Right hindlimb (tissue), 1 donor: ENCODE measurements around the gene MRPL55.

Experiments
- DNase-seq: peaks from one replicate; pipeline ENCODE4 v3.0.0-alpha.2; 2018

Gene MRPL55

DNA sequence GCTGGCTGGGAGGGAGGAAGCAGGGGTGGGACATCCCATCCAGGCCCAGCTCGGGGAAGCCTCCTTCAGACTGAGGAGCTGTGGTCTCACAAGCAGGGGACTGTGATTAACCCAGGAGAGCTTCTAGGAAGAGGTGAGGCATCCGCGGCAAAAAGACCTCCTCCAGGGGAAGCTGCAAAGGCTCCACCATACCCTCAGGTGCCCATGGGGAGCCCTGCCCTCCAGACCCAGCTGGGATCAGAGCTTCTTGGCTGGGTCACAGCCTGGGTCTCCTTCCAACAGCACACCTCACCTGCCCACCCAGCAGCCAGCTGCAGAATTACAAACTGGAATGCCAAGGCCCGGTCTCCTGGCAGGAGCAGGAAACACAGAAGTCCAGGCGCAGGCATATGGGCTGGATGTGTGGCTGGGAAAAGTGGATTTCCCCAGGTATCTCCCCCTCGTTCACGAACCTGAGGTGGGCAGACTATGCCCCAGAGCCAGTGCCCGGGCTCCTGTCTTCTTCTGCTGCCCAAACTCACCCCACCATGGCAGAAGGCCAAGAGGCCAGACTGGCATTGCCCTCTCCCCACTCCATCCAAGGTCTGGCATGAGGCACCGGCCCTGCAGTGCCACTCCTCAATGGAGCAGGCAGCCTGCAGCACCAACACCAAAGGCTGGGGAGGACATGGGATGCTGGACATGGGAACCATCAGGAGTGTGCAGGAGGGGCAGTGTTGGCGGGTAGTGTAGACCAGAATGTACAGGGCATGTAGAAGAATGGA lies 42.0 kb downstream of the MRPL55 start:
- peak; percentile 5 for DNase-seq

DNA sequence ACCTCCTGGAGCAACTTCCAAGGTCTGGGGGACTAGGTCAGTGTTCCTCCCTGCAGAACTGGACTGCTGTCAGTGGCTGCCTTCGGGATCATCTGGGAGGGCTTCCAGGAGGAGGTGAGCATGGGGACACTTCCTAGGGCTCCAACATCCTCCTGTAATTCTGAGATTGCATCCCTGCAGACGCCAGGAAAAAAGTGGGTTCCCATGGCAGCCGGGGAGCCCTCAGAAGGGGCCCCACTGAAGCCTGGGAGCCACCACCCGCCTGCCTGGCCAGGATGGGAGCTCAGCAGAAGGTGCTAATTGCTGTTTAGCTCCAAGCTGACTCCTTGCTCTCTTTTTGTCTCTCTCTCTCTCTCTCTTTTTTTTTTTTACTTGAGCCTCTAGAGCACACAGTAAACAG lies 42.7 kb downstream of the MRPL55 start:
- no peak for DNase-seq

DNA sequence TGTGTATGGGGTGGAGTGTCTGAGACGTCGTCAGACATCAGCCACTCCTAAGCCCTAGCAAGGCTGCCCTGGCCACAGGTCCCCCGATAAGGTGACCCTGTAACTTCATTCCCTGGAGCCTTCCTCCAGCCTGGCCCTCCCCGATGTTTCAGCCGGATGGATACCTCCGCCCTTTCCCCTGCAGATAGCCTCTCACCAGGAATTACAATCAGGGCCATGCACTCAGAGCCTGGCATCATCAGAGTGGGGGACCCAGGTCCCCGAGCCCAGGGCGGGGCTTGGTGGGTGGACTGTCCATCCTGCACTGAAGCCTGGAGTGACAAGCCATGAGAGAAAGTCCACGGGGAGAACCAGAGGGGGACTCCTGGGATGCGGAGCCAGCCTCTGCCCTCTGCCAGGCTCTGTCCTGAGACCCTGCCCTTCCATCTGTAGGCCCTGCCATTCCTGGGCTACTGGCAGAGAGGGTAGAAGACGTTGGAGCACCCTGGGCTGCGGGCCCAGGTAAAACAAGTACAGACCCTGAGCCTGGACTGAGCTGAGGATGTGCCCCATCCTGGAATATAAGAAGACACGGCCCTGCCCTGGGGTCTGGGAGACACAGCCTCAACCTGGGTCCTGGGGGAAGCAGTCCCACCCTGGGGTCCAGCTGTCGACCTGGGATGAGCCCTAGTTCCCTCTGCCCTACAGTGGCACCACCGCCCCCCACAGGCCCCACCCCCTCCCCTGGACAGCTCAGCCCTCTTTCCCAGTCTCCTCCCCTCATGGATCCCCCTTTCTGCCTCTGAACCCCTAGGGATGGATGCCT lies 43.4 kb downstream of the MRPL55 start:
- no peak for DNase-seq

DNA sequence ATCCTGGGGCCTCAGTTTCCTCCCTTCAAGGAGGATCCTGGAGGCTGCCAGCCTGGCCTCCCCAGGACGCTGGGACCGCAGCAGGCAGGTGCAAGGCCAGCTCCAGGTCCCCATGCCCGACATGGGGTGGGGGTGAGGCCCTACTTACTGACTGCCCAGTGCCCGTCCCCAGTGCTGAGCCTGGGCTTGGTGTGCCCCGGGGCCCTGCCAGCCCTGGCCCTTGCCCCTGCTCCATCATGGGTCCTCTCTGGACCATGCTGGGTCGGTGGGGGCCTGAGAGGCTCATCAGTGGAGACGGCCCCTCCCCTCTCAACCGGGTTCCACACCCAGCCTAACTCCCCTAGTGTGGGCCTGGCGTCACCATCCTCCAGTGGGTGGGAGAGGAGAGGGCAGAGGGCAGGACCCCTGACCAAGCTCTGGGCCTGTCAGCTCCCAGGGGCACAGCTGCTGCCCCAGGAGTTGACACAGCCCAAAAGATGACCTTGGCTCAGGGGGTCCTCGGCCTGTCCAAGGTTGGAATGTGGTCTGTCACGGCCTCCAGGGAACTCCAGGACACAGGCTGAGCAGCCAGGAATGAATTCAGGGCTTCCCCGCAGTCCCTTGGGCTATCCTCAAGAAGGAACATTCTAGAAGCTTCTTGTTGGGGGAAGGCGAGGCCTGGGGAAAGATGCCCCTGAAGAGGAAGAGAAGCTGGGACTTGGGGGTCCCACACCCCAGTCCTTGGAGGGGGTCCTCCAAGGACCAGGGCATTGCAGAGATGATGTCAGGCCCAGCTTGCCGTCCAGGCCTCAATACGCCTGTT lies 44.2 kb downstream of the MRPL55 start:
- DNase-seq: no peak

- no peak for DNase-seq
Observed at GRCh38 chr1:228064296-228064695, 44.8 kb downstream of the MRPL55 start.

- no peak for DNase-seq
Observed at GRCh38 chr1:228063251-228064191, 45.6 kb downstream of the MRPL55 start.

- no peak for DNase-seq
Observed at GRCh38 chr1:228062812-228063211, 46.3 kb downstream of the MRPL55 start.

DNA sequence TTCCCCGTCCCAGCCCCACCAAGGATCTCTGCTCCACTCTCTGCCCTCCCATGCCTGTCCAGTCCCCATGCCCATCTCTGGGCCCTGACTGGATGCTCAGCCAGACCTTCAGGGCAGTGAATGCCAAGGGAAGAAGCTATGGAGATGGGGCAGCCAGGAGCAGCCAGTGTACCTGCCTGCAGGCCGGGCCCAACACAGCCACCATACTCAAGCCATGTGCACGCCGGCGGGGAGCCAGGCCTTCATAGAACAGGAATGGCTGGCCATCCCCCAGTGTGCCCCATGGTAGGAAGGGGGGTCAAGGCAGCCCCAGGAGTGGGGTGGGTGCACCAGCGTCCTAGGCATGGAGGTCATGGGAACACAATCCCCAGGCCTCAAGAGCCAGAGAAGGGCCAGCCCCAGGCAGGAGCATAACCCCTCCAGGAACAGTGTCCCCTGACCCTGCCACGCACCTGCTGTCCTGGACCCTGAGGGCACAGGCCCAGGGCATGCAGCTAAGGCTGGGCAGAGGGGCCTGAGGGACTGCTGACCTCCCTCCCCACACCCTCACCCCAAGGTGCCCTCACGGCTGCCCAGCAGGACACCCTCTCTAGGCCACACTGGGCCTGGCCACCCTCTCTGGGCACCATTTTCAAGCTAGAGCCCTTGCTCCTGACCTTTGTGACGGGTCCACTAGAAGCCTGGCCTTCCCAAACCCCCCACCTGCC lies 46.9 kb downstream of the MRPL55 start:
- DNase-seq: no peak

- DNase-seq: no peak
Observed at GRCh38 chr1:228061411-228062084, 47.6 kb downstream of the MRPL55 start.

GRCh38 chr1:228060458-228061190 lies 48.5 kb downstream of the MRPL55 start:
- no peak for DNase-seq

DNA sequence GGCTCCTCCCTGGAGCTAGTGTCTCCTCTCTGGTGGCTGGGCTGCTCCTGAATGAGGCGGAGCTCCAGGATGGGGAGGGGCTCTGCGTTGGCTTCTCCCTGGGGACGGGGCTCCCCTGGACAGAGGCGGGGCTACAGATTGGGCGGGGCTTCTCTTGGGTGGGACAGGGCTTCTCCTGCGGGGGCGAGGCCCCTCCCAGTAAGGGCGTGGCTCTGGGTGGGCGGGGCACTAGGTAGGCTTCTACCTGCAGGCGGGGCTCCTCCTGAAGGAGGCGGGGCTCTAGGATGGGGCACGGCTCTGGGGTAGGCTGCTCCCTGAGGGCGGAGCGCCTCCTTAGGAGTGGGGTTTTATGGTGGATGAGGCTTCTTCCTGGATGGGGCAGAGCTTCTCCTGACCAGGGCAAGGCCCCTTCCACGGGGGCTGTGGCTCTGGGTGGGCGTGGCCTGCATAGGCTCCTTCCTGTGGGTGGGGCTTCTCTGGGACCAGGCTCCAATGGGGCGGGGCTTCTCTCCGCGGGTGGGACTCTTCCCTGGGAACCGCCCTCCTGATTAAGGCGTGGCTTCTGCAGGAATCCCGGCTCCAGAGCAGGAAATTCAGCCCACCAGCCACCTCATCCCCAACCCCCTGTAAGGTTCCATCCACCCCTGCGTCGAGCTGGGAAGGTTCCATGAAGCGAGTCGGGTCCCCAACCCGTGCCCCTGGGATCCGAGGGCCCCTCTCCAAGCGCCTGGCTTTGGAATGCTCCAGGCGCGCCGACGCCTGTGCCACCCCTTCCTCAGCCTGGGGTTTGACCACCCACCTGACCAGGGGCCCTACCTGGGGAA lies 49.3 kb downstream of the MRPL55 start:
- DNase-seq: no peak

DNA sequence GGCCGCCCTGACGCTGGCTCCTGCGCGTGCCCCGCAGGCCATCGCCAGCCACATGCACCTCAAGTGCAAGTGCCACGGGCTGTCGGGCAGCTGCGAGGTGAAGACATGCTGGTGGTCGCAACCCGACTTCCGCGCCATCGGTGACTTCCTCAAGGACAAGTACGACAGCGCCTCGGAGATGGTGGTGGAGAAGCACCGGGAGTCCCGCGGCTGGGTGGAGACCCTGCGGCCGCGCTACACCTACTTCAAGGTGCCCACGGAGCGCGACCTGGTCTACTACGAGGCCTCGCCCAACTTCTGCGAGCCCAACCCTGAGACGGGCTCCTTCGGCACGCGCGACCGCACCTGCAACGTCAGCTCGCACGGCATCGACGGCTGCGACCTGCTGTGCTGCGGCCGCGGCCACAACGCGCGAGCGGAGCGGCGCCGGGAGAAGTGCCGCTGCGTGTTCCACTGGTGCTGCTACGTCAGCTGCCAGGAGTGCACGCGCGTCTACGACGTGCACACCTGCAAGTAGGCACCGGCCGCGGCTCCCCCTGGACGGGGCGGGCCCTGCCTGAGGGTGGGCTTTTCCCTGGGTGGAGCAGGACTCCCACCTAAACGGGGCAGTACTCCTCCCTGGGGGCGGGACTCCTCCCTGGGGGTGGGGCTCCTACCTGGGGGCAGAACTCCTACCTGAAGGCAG lies 50.0 kb downstream of the MRPL55 start:
- DNase-seq: no peak

DNA sequence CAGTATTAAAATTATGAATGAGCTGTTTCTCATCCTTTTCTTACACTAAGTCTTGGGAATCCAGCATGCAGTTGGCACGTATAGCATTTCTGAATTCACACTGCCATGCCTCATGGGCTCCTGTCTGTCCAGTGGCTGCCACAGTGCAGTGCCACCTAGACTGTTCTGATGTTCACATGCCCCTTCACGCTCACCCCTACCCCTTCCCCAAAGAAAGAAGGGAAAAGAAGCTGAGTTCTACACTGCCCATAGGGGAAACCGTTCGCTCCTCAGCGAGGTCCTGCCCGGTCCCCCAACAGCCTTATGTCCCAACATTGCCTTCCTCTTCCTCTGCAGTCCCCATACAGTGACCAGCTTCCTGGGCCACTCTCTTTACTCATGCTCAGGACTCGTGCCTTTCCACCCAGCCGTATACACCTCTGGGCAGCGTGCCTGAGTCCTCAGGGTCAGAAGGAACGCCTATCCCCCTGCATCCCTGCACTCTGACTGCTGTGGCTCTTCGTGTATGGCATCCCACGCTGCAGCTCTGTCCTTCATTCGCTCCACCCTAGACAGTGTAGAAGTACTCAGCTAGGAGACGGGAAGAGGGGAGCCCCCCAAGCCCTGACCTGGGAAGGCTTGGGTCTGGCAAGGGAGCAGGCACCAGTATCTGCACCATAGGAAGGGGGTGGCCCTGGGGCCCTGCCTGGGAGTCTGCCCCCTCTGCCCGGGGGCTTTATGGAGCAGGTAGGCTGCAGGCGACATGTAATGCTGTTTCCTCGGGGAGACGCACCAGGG lies 50.7 kb downstream of the MRPL55 start:
- no peak for DNase-seq
